H1 (cell line): ENCODE data around the gene CSF3. TPM values are rescaled to one million over a fixed set of nuclear protein-coding genes. Genes with fewer than 3 reads are reported as not detected.

Experiments
- CREB1 ChIP-seq: IDR thresholded peaks from 2 replicates; pipeline ENCODE4 v1.6.1; 2012; ENCODE audit warnings: inconsistent platforms
- CTBP2 ChIP-seq: IDR thresholded peaks from 2 replicates; pipeline ENCODE4 v1.7.0; 2011; ENCODE audit warnings: borderline replicate concordance, mild to moderate bottlenecking, moderate library complexity, mixed read lengths, low read length; ENCODE audit not compliant: insufficient read depth, insufficient read length
- PHF8 ChIP-seq: fragments of 200-600 bp; sonication (generic); conservative IDR thresholded peaks from 2 replicates; pipeline ENCODE4 v1.7.1; 2012; ENCODE audit warnings: low read depth, mild to moderate bottlenecking, inconsistent platforms, low read length, moderate library complexity
- RAD21 ChIP-seq, 2 experiments: IDR thresholded peaks in 1 of 2; conservative IDR thresholded peaks in 1 of 2; 2 replicates each; pipeline ENCODE4 v1.6.1; 2011; ENCODE audit warnings: low read depth in 2 of 2, low read length in 2 of 2, improper control_type of control experiment in 1 of 2, inconsistent platforms in 1 of 2, mild to moderate bottlenecking in 1 of 2, moderate library complexity in 1 of 2
- polyA plus RNA-seq, 7 experiments: library from polyadenylated mRNA; depleted of rRNA in 3 of 7; stranded (reverse) in 5 of 7; unstranded in 2 of 7; fragments of >200 nt in 5 of 7; fragments of 200-250 nt in 2 of 7; gene quantifications; 1 replicate in 5 of 7; 2 replicates in 1 of 7; 4 replicates in 1 of 7; pipeline versions ENCODE4 v1.2.1 to v1.2.3, GENCODE V29; 2011 to 2013; ENCODE audit warnings: missing spikeins in 2 of 7, mixed read lengths in 2 of 7
- total RNA-seq: library from RNA; stranded (reverse); fragmentation: NEBNext Ultra II Directional; extraction: Animal tissue kit (Norgen Biotek cat#: 25700); gene quantifications from 2 replicates; pipeline ENCODE4 v1.2.1, GENCODE V29; 2021

Gene CSF3
- total and polyA plus RNA-seq, 2 of the 8 experiments (the other 6 are each of a cell fraction or from before 2014, with no cell fraction given), result 0.03 TPM; not detected in 1

DNA sequence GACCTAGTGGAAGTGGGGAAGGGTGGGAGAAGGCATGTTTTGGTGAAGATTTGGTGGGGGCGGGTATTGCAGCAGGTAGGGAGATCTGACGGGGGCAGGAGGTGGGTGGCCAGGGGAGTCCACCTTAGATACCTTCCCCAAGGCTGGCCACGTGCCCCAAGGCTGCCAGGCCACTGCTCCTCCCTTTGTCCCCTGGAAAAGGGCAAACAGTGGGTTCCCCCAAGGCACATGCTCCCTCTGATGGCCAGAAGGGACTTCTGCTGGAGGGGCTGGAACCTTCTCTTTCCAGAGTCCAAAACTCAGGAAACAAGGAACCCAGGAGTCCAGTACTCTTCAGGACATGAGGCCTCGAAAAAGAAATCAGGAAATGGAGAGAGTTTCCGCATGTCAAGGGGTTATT, 40.8 kb upstream of the CSF3 start (continued):
- TF ChIP-seq CTBP2 (no peak), CREB1 (no peak), RAD21 (IDR thresholded peaks at IDR 0.05 in 1 of 2, conservative IDR thresholded peaks at IDR 0.05 in 1 of 2; ENCODE audit: low read depth in 2 of 2, low read length in 2 of 2) (peak; percentile 33 to 54; a peak in 3 of 4 replicates), PHF8 (no peak)
